CD14-positive monocyte (primary cell): ENCODE measurements around the gene CFAP157. TPM values are rescaled to one million over a fixed set of nuclear protein-coding genes. Genes with fewer than 3 reads are reported as not detected.

Source experiments
- DNase-seq, 3 donors: peaks; one replicate each; pipeline ENCODE4 v3.0.0-alpha.2; 2011 to 2022
- H2AFZ ChIP-seq: 2 replicates; pipeline ENCODE4 v1.6.0; 2012; ENCODE audit warnings: mild to moderate bottlenecking, low read depth, low read length, inconsistent platforms; ENCODE audit not compliant: insufficient read depth, poor library complexity, severe bottlenecking
- H3K27ac ChIP-seq, 2 donors: 1 replicate in 1 of 2; 2 replicates in 1 of 2; pipeline ENCODE4 v1.5.1; 2012 to 2013; ENCODE audit warnings: low read length in 2 of 2, control low read depth in 1 of 2, inconsistent platforms in 1 of 2, low read depth in 1 of 2, mild to moderate bottlenecking in 1 of 2
- H3K27me3 ChIP-seq, 2 donors: one replicate each; pipeline versions ENCODE4 v1.6.0 to v1.6.1; 2011 to 2013; ENCODE audit warnings: low read length in 2 of 2; ENCODE audit not compliant: control insufficient read depth in 2 of 2, insufficient read depth in 2 of 2
- H3K36me3 ChIP-seq, 2 donors: replicated peaks in 1 of 2; 1 replicate in 1 of 2; 2 replicates in 1 of 2; pipeline versions ENCODE4 v1.5.1 to v1.6.1; 2012 to 2013; ENCODE audit warnings: low read length in 2 of 2, control low read depth in 1 of 2, inconsistent platforms in 1 of 2, mild to moderate bottlenecking in 1 of 2; ENCODE audit not compliant: insufficient read depth in 2 of 2, control insufficient read depth in 1 of 2
- H3K4me1 ChIP-seq, 2 donors: 1 replicate in 1 of 2; 2 replicates in 1 of 2; pipeline versions ENCODE4 v1.5.1 to v1.6.1; 2012 to 2013; ENCODE audit warnings: low read length in 2 of 2, control low read depth in 1 of 2, inconsistent platforms in 1 of 2, mild to moderate bottlenecking in 1 of 2, moderate library complexity in 1 of 2; ENCODE audit not compliant: insufficient read depth in 2 of 2, control insufficient read depth in 1 of 2
- H3K4me2 ChIP-seq: replicated peaks from 2 replicates; pipeline ENCODE3; 2012; ENCODE audit warnings: low read length, moderate library complexity, mild to moderate bottlenecking; ENCODE audit not compliant: poor library complexity, severe bottlenecking; ENCODE audit errors: extremely low read depth
- H3K4me3 ChIP-seq, 3 experiments: fragments of 200-600 bp in 1 of 3; sonication (generic) in 1 of 3; replicated peaks in 1 of 3; 1 replicate in 2 of 3; 2 replicates in 1 of 3; pipeline ENCODE4 v1.5.1; 2011 to 2013; ENCODE audit warnings: low read length in 3 of 3, mild to moderate bottlenecking in 3 of 3, control low read depth in 2 of 3, low read depth in 2 of 3, inconsistent platforms in 1 of 3, moderate library complexity in 1 of 3
- H3K79me2 ChIP-seq: 2 replicates; pipeline ENCODE4 v1.6.0; 2012; ENCODE audit warnings: mild to moderate bottlenecking, control low read depth, inconsistent platforms, low read length, moderate library complexity; ENCODE audit not compliant: insufficient read depth
- H3K9ac ChIP-seq: 2 replicates; pipeline ENCODE4 v1.6.0; 2017; ENCODE audit warnings: low read length, mild to moderate bottlenecking; ENCODE audit not compliant: insufficient read depth, poor library complexity, severe bottlenecking
- H3K9me3 ChIP-seq, 2 donors: replicated peaks in 1 of 2; 1 replicate in 1 of 2; 2 replicates in 1 of 2; pipeline versions ENCODE4 v1.5.1 to v1.6.1; 2012 to 2013; ENCODE audit warnings: low read length in 2 of 2, control low read depth in 1 of 2; ENCODE audit not compliant: control insufficient read depth in 1 of 2, insufficient read depth in 1 of 2
- H4K20me1 ChIP-seq: 2 replicates; pipeline ENCODE4 v1.6.0; 2012; ENCODE audit warnings: mild to moderate bottlenecking, low read length, control low read depth, moderate library complexity; ENCODE audit not compliant: insufficient read depth
- H3K27ac Mint-ChIP-seq, 7 donors: one replicate each; pipeline ENCODE4 v1.8.0; 2020; ENCODE audit warnings: mild to moderate bottlenecking in 7 of 7, mixed read lengths in 7 of 7, moderate library complexity in 6 of 7, inconsistent platforms in 2 of 7
- H3K27me3 Mint-ChIP-seq, 3 donors: one replicate each; pipeline ENCODE4 v1.8.0; 2021 to 2022; ENCODE audit warnings: low read depth in 3 of 3, mild to moderate bottlenecking in 3 of 3, mixed read lengths in 3 of 3, moderate library complexity in 3 of 3, inconsistent platforms in 1 of 3
- H3K36me3 Mint-ChIP-seq, 2 donors: one replicate each; pipeline ENCODE4 v1.8.0; 2020; ENCODE audit warnings: mixed read lengths in 2 of 2, inconsistent platforms in 1 of 2, mild to moderate bottlenecking in 1 of 2
- H3K4me1 Mint-ChIP-seq: one replicate; pipeline ENCODE4 v1.8.0; 2020; ENCODE audit warnings: mild to moderate bottlenecking, mixed read lengths
- H3K4me3 Mint-ChIP-seq, 2 donors: one replicate each; pipeline ENCODE4 v1.8.0; 2020; ENCODE audit warnings: mild to moderate bottlenecking in 2 of 2, mixed read lengths in 2 of 2, moderate library complexity in 1 of 2
- H3K9me3 Mint-ChIP-seq, 7 donors: one replicate each; pipeline ENCODE4 v1.8.0; 2020 to 2022; ENCODE audit warnings: mixed read lengths in 7 of 7, mild to moderate bottlenecking in 6 of 7, moderate library complexity in 6 of 7, inconsistent platforms in 2 of 7
- WGBS: methylation state at CpG from one replicate; pipeline ENCODE4 v1.1.5; 2013; ENCODE audit warnings: missing lambda C conversion rate; ENCODE audit not compliant: insufficient coverage; 5-methylcytosine and 5-hydroxymethylcytosine counted together
- intact Hi-C, 2 donors: fragments of 100-400 bp; cut with micrococcal nuclease; formaldehyde crosslinking; loops; one replicate each; pipeline versions ENCODE4 v1.15.0 to v1.15.1; 2023
- polyA plus RNA-seq, 3 donors: library from polyadenylated mRNA; depleted of rRNA in 1 of 3; unstranded in 2 of 3; stranded (reverse) in 1 of 3; fragments of 300-500 nt in 2 of 3; fragments of >200 nt in 1 of 3; fragmentation: Illumina TruSeq in 2 of 3; gene quantifications; 1 replicate in 2 of 3; 2 replicates in 1 of 3; pipeline ENCODE4 v1.2.3, GENCODE V29; 2012 to 2021
- TF ChIP-seq, protein P1 (sequence below): fragments of 200-600 bp; IDR thresholded peaks from one replicate; pipeline ENCODE4 v1.8.0; 2022; ENCODE audit warnings: antibody characterized with exemption, mild to moderate bottlenecking

The CFAP157 gene
- polyA plus RNA-seq, 3 donors: 0.06 to 0.09 TPM; not detected in 1

GRCh38 chr9:127667127-127667844 is 39.5 kb upstream of the CFAP157 start:
- Histone ChIP-seq H3K79me2 (no peaks in the 10 kb centered on the region), H3K27me3 (no peaks in the 10 kb centered on the region), H2AFZ (no peak overlapping the region), H3K36me3 (no peaks in the 10 kb centered on the region), H3K27ac (no peak overlapping the region), H3K4me3 (no peak overlapping the region), H3K4me2 (no peak overlapping the region), H3K9me3 (no peaks in the 10 kb centered on the region), H3K9ac (no peak overlapping the region), H3K4me1 (no peaks in the 10 kb centered on the region), H4K20me1 (no peaks in the 10 kb centered on the region)
- peaks cover 0 to 3% (median 0%) of the 10 kb centered on the region in 3 donors for H3K27me3 Mint-ChIP-seq
- H3K36me3 Mint-ChIP-seq: no peaks in the 10 kb centered on the region
- no peak overlapping the region for H3K27ac Mint-ChIP-seq
- intact Hi-C loops: no loop called here
- no peak for DNase-seq
- WGBS: 33% methylated on average over 2 of the region's 3 CpGs
- peaks cover 9% of the 10 kb centered on the region for H3K4me1 Mint-ChIP-seq
- TF ChIP-seq, protein P1, sequence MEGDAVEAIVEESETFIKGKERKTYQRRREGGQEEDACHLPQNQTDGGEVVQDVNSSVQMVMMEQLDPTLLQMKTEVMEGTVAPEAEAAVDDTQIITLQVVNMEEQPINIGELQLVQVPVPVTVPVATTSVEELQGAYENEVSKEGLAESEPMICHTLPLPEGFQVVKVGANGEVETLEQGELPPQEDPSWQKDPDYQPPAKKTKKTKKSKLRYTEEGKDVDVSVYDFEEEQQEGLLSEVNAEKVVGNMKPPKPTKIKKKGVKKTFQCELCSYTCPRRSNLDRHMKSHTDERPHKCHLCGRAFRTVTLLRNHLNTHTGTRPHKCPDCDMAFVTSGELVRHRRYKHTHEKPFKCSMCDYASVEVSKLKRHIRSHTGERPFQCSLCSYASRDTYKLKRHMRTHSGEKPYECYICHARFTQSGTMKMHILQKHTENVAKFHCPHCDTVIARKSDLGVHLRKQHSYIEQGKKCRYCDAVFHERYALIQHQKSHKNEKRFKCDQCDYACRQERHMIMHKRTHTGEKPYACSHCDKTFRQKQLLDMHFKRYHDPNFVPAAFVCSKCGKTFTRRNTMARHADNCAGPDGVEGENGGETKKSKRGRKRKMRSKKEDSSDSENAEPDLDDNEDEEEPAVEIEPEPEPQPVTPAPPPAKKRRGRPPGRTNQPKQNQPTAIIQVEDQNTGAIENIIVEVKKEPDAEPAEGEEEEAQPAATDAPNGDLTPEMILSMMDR: no peak
- peaks cover 0 to 1% (median 0%) of the 10 kb centered on the region in 7 donors for H3K9me3 Mint-ChIP-seq
- H3K4me3 Mint-ChIP-seq: no peak overlapping the region

DNA sequence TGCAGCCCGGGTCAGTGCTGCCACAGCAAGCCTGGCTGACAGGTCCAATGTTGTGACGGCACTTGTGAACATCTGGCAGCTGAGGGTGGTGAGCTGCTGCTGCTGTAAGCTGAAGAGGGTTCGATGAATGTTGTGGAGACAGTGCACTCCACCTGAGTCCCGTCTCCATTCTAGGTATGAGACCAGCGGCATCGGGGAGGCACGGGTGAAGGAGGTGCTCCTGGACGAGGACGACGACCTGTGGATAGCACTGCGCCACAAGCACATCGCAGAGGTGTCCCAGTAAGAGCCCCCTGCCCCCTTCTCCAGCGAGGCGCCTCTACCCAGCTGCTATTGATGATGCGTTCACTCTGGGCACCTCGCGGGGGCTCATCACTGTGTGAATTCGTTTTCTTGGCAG is 38.9 kb upstream of the CFAP157 start:
- TF ChIP-seq, protein P1: no peak
- Mint-ChIP-seq H3K27ac (no peak overlapping the region), H3K36me3 (no peaks in the 10 kb centered on the region), H3K9me3 (peaks cover 0 to 1% (median 0%) of the 10 kb centered on the region in 7 donors), H3K27me3 (peaks cover 0 to 2% (median 0%) of the 10 kb centered on the region in 3 donors), H3K4me3 (no peak overlapping the region), H3K4me1 (peaks cover 9% of the 10 kb centered on the region)
- no peak overlapping the region for H3K27ac ChIP-seq
- intact Hi-C loops: no loop called here
- no peaks in the 10 kb centered on the region for H4K20me1 ChIP-seq
- no peaks in the 10 kb centered on the region for H3K27me3 ChIP-seq
- H3K4me3 ChIP-seq: no peak overlapping the region
- no peak for DNase-seq
- H3K9me3 ChIP-seq: no peaks in the 10 kb centered on the region
- H3K4me2 ChIP-seq: no peak overlapping the region
- H3K4me1 ChIP-seq: no peaks in the 10 kb centered on the region
- H3K9ac ChIP-seq: no peak overlapping the region
- no peaks in the 10 kb centered on the region for H3K36me3 ChIP-seq
- H3K79me2 ChIP-seq: no peaks in the 10 kb centered on the region
- 96% methylated on average over 18 of the region's 18 CpGs for WGBS
- no peak overlapping the region for H2AFZ ChIP-seq
